Effector memory CD8-positive, alpha-beta T cell (primary cell): ENCODE results near the gene PPP2R2D.

Source experiments
- ATAC-seq: fragments of 150-1000 bp; cut with Tn5 transposase; replicated peaks from 2 replicates; pipeline ENCODE4 v1.10.0; 2021; ENCODE audit warnings: mild to moderate bottlenecking, moderate library complexity
- DNase-seq, 3 experiments: peaks; one replicate each; pipeline ENCODE4 v3.0.0; 2021
- H3K27ac Mint-ChIP-seq, 2 donors: one replicate each; pipeline ENCODE4 v1.8.0; 2022; ENCODE audit warnings: mild to moderate bottlenecking in 2 of 2, mixed read lengths in 2 of 2, moderate library complexity in 2 of 2
- H3K27me3 Mint-ChIP-seq, 2 donors: one replicate each; pipeline ENCODE4 v1.8.0; 2022; ENCODE audit warnings: mixed read lengths in 2 of 2
- H3K36me3 Mint-ChIP-seq: one replicate; pipeline ENCODE4 v1.8.0; 2022; ENCODE audit warnings: mild to moderate bottlenecking, moderate library complexity, mixed read lengths; ENCODE audit not compliant: insufficient read depth
- H3K4me1 Mint-ChIP-seq, 2 donors: one replicate each; pipeline ENCODE4 v1.8.0; 2022; ENCODE audit warnings: low read depth in 2 of 2, mixed read lengths in 2 of 2
- H3K4me3 Mint-ChIP-seq, 2 donors: one replicate each; pipeline ENCODE4 v1.8.0; 2022; ENCODE audit warnings: mild to moderate bottlenecking in 2 of 2, mixed read lengths in 2 of 2, moderate library complexity in 2 of 2
- H3K9me3 Mint-ChIP-seq, 2 donors: one replicate each; pipeline ENCODE4 v1.8.0; 2022; ENCODE audit warnings: mixed read lengths in 2 of 2

The PPP2R2D gene

DNA sequence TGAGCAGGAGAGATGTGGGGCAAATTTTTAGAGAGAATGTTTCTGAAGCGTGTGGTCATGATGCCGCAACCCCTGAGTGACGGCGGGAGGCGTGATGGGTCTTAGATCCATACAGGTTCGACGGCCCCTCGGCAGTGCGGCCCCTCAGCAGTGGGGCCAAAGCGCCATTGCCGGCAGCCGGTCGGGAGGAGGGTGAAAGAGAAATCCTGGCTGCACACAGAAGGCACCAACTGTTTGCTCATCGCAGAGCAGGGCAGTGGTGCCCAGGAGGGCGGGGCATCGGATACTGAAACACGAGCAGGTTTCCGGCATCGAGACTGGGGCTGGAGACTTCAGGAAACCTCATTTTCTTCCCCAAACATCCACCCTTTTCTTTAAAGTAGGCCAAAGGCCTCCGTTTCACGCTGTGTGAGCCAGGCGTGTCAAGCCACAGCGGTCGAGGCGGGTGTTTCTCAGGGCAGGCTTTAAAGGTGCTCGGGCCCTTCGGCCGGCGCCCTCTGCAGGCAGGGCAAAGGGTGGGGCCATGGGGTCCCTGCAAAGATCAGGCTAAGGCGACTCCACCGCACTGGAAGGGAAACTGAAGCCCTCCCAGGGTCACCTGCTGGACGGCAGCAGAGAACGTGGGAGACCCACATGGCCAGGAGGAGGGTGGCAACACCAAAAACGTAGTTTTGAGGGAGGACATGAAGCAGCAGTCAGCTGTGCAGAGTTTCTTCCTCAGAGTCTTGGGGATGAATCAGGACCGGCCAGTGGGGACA lies 42.0 kb upstream of the PPP2R2D start:
- Mint-ChIP-seq H3K9me3 (no peaks in the 10 kb centered on the region), H3K4me3 (no peak overlapping the region), H3K4me1 (peaks cover 0 to 5% of the 10 kb centered on the region in 2 donors), H3K27ac (no peak overlapping the region), H3K36me3 (no peaks in the 10 kb centered on the region), H3K27me3 (peaks cover 25 to 76% of the 10 kb centered on the region in 2 donors)
- ATAC-seq = no peak
- no peak for DNase-seq

DNA sequence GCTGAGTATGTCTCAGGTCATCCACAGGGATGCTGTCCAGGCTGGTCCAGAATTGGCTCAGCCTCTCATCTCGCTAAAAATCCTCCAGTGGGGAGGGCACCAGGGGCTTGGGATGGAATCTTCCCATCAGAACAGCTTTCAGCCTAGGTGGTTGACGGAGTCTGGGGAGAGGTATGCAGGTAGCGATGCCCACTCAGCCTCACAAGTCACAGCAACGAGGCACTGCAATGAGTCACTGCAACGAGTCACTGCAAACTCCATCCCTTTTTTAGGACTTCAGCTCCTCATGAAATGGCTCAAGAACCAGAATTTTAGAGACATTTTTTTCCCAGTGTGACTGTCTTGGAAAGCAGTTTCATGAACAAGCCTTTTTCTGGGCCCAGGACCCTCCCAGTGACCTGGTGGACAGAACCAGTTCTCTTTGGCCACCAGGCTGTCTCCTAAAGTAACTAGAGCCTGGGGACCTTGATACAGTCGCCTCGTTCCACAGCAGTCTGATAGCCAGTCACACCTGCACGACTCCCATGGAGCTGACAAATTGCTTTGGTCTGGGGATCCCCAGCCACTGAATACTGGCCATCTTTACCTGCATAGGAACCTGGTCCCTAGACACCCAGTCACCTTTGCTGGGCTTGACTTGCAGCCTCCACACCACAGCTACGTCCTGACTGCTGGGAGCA lies 41.3 kb upstream of the PPP2R2D start:
- Mint-ChIP-seq H3K4me3 (no peak overlapping the region), H3K36me3 (no peaks in the 10 kb centered on the region), H3K27ac (no peak overlapping the region), H3K27me3 (peaks cover 25 to 75% of the 10 kb centered on the region in 2 donors), H3K4me1 (peaks cover 0 to 5% of the 10 kb centered on the region in 2 donors), H3K9me3 (no peaks in the 10 kb centered on the region)
- ATAC-seq = no peak
- no peak for DNase-seq

DNA sequence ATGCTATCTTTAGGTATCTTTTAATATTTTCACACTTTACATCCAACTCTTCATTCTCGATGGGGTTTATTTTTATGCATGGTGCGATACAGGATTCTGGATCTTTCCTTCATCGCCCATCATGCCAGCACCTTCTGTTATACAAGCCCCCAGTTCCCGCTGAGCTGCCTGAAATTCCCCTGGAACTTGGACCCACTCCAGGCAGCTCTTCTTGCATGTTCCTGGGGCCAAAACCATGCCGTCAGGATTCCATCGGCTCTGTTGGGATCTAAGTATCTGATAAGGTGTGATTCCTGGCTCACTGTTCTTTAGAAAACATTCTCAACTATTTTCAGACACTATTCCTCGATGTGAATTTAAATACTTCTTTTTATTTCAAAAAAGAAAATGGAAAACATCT lies 40.5 kb upstream of the PPP2R2D start:
- H3K4me1 Mint-ChIP-seq = peaks cover 0 to 5% of the 10 kb centered on the region in 2 donors
- no peaks in the 10 kb centered on the region for H3K9me3 Mint-ChIP-seq
- DNase-seq (no peak), ATAC-seq (no peak)
- H3K27ac Mint-ChIP-seq = no peak overlapping the region
- H3K27me3 Mint-ChIP-seq = peaks cover 20 to 66% of the 10 kb centered on the region in 2 donors
- H3K4me3 Mint-ChIP-seq = no peak overlapping the region
- no peaks in the 10 kb centered on the region for H3K36me3 Mint-ChIP-seq

DNA sequence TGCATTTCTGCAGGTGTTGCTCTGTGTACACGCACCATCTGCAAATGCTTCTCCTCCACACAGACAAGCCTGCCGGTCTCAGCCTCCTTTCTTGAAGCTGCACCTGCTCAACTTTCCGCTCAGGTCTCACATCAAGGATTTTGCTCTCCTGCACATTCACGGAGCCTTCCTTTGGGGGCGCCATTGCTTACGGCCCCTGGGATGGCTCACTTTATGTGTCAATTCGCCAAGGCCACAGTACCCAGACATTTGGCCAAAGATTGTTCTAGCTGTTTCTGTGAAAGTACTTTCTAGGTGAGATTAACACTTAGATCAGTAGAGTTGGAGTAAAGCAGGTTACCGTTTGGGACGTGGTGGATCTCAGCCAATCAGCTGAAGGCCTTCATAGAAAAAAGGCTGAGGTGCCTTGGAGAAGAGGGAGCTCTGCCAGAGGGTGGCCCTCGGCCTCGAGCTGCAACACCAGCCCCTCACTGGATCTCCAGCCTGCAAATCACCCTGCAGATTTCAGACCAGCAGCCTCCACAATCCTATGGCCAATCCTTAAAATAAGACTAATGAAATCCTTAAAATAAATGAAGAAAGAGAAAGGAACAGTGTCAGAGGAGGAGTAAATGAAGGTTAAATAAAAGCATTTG lies 39.9 kb upstream of the PPP2R2D start:
- DNase-seq (no peak), ATAC-seq (no peak)
- Mint-ChIP-seq H3K27ac (no peak overlapping the region), H3K9me3 (no peaks in the 10 kb centered on the region), H3K36me3 (no peaks in the 10 kb centered on the region), H3K27me3 (peaks cover 15 to 60% of the 10 kb centered on the region in 2 donors), H3K4me1 (peaks cover 0 to 5% of the 10 kb centered on the region in 2 donors), H3K4me3 (no peak overlapping the region)

DNA sequence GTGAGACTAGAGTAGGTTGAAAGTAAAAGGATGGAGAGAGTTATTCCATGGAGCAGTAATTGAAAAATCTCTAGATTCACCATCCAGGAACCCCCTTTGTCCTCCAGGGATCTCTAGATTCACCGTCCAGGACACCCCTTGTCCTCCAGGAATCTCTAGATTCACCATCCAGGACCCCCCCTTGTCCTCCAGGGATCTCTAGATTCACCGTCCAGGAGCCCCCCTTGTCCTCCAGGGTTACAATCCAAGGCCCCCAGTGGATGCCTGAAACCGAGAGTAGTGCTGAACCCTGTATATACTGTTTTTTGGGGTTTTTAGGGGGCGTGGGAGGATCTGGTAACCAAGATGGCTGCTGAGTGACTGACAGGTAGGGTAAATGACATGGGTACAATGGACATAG lies 38.3 kb upstream of the PPP2R2D start:
- ATAC-seq (no peak), DNase-seq (no peak)
- H3K27me3 Mint-ChIP-seq = peaks cover 21 to 54% of the 10 kb centered on the region in 2 donors
- no peaks in the 10 kb centered on the region for H3K9me3 Mint-ChIP-seq
- no peaks in the 10 kb centered on the region for H3K36me3 Mint-ChIP-seq
- H3K4me3 Mint-ChIP-seq = no peak overlapping the region
- no peak overlapping the region for H3K27ac Mint-ChIP-seq
- peaks cover 0 to 5% of the 10 kb centered on the region in 2 donors for H3K4me1 Mint-ChIP-seq

DNA sequence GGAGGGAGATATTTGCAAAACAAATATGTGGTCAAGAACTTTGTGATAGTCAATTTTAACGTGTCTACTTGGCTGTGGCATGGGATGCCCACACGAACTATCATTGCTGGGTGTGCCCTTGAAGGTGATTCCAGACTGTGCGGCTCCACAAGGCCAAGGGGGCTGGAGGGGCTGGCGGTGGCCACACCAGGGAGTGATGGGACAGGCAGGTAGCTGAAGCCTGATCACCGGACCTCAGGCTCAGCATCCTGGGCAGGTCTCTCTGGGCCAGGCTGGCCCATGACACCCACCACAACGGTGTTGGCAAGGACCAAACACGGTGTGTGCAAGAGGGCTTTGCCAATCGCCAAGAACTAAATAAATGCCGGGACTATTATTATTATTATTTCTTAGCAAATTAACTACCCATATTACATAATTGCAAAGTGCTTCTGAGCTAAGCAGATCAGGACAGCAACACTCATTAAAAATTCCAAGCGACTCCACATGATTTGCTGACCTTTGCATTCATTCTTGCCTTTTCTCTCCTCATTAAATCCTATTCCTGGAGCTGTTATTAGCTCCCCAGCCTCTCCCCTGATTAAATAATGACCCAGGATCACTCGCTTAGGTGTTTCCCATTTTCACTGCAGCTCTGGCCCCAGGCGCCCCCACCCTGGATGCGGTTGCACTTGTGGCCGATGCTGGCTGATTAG lies 35.4 kb upstream of the PPP2R2D start:
- no peaks in the 10 kb centered on the region for H3K9me3 Mint-ChIP-seq
- DNase-seq (no peak), ATAC-seq (no peak)
- no peaks in the 10 kb centered on the region for H3K36me3 Mint-ChIP-seq
- H3K27ac Mint-ChIP-seq = no peak overlapping the region
- H3K27me3 Mint-ChIP-seq = peaks cover 27 to 47% of the 10 kb centered on the region in 2 donors
- H3K4me1 Mint-ChIP-seq = peaks cover 0 to 5% of the 10 kb centered on the region in 2 donors
- H3K4me3 Mint-ChIP-seq = no peak overlapping the region

DNA sequence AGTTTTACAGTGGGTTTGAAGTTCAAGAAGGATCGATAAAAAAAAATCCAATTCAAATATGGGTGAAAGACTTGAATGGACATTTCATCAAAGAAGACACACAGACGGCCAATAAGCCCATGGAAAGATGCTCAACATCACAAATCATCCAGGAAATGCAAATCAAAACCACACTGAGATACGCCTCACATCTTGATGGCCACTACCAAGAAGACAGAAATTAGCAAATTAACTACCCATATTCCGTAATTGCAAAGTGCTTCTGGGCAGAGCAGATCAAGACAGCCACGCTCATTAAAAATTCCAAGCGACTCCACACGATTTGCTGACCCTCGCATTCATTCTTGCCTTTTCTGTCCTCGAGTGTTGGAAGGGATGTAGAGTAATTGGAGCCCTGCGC lies 34.1 kb upstream of the PPP2R2D start:
- H3K36me3 Mint-ChIP-seq = no peaks in the 10 kb centered on the region
- H3K4me1 Mint-ChIP-seq = no peaks in the 10 kb centered on the region
- H3K4me3 Mint-ChIP-seq = no peak overlapping the region
- peaks cover 27 to 50% of the 10 kb centered on the region in 2 donors for H3K27me3 Mint-ChIP-seq
- H3K27ac Mint-ChIP-seq = no peak overlapping the region
- no peaks in the 10 kb centered on the region for H3K9me3 Mint-ChIP-seq
- ATAC-seq (no peak), DNase-seq (no peak)

DNA sequence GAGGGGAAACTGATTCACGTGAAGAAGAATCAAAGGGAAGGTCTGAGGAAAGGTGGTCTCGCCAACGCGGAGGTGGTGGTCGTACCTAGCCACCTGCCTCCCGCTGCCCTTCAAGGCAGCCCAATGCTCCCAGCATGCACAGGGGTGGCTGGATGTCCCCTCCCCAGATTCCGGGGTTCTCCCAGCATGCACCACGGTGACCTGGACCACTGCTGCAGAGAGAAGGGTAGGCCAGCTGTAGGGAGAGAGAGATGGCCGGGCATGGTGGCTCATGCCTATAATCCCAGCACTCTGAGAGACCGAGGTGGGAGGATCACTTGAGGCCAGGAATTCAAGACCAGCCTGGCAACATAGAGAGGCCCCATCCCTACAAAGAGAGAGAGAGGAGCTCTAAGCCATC lies 32.4 kb upstream of the PPP2R2D start:
- no peak for ATAC-seq
- no peaks in the 10 kb centered on the region for H3K9me3 Mint-ChIP-seq

DNA sequence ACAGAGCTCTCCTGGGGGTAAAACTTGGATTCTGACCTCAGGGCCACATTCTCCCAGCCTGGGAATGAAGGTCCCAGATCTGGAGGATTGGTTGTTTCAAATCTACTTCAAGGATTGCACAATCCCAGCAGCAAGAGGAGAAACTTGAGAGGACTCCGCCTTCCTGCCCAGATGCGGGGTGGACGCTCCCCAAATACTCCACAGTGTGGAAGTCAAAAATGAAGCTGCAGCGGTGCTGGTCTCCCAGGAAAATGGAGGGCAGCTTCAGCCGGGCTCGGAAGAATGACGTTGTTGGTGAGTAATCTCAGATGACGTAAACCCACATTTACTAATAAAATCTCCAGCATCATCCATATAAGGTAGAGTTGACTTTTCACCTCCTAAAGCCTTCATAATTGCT lies 31.5 kb upstream of the PPP2R2D start:
- peaks cover 24 to 63% of the 10 kb centered on the region in 2 donors for H3K27me3 Mint-ChIP-seq
- H3K36me3 Mint-ChIP-seq = no peaks in the 10 kb centered on the region
- no peaks in the 10 kb centered on the region for H3K4me1 Mint-ChIP-seq
- ATAC-seq = no peak
- no peak overlapping the region for H3K4me3 Mint-ChIP-seq
- DNase-seq = no peak
- no peak overlapping the region for H3K27ac Mint-ChIP-seq
- no peaks in the 10 kb centered on the region for H3K9me3 Mint-ChIP-seq

More for the DNA sequence above, 32.4 kb upstream of the PPP2R2D start:
- Mint-ChIP-seq H3K36me3 (no peaks in the 10 kb centered on the region), H3K4me1 (no peaks in the 10 kb centered on the region), H3K27ac (no peak overlapping the region), H3K27me3 (peaks cover 16 to 54% of the 10 kb centered on the region in 2 donors), H3K4me3 (no peak overlapping the region)
- DNase-seq = no peak

DNA sequence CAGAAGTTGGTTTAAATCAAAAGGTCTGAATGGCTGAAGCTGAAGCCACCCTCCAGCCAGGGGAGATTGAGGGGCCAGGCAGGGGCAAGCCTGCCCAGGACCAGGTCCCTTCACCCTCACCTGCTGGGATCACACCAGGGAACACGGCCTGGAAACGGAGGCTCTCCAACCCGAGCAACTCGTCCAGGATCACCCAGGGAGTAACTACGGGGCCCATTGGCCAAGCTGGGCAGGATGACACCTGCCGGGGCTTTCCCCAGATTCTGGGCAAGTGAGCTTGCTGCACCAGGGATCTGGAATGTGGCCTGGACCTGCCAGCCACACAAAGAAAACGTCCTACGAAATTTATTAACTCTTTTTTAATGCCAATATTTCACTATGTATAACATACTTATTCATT lies 30.4 kb upstream of the PPP2R2D start:
- H3K9me3 Mint-ChIP-seq = no peaks in the 10 kb centered on the region
- peaks cover 30 to 70% of the 10 kb centered on the region in 2 donors for H3K27me3 Mint-ChIP-seq
- H3K36me3 Mint-ChIP-seq = no peaks in the 10 kb centered on the region
- DNase-seq = no peak
- H3K4me3 Mint-ChIP-seq = no peak overlapping the region
- H3K27ac Mint-ChIP-seq = no peak overlapping the region
- no peak for ATAC-seq
- H3K4me1 Mint-ChIP-seq = peaks cover 0 to 5% of the 10 kb centered on the region in 2 donors

DNA sequence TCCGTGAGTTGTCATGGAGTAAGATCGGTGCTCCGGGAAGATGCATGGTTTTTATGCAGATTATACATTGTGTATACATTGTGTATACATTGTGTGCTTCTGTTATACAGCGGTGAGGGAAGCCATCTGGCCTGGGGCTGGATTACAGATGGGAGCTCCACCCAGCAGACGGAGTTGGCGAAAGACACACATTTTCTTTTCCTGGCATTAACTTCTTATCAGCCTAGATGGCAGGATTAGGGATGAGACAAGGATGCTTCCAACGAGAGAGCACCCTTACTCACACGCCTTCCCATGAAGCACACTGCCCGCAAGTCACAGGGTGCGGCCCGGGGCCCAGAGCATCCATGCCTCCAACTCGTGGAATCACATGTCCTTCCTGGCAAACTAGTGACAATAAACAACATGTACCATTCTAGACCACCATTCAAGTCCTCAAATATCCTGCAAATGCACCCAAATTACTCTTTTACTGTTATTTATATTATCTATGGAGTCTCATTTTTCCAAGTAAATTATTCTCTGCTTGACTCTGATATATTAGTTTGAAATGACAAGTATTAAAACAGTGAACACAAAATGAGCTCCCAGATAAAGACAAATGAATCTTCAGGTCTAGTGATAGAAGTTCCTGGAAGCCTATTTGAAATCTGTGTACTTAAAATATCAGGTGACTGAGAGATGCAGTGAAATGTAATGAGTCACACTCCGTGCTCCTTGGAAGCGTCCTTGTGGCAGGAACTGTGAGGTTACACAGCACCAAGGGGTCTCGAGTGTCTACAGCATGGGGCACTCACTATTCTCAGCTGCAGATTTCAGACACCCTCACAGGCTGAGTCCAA lies 29.8 kb upstream of the PPP2R2D start:
- no peak for DNase-seq
- no peak for ATAC-seq
- Mint-ChIP-seq H3K27ac (no peak overlapping the region), H3K4me3 (no peak overlapping the region), H3K36me3 (no peaks in the 10 kb centered on the region), H3K27me3 (peaks cover 33 to 70% of the 10 kb centered on the region in 2 donors), H3K9me3 (no peaks in the 10 kb centered on the region), H3K4me1 (peaks cover 0 to 5% of the 10 kb centered on the region in 2 donors)

DNA sequence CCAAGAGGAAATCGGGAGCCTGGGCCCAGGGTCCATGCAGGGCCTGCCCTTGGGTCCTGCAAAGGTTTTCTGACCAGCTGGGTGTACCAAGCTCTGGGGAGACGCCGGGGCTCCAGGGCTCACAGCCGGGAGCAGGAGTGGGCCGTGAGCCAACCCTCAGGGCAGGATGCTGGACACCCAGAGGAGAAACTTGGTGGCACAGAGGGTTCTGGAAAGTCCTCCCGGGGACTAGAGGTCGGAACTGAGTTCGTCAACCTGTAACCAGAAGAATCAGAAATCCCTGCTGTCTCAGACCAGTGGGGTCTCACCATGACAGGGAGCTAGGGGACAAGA lies 29.2 kb upstream of the PPP2R2D start:
- Mint-ChIP-seq H3K9me3 (no peaks in the 10 kb centered on the region), H3K4me1 (peaks cover 0 to 6% of the 10 kb centered on the region in 2 donors), H3K27ac (no peak overlapping the region), H3K36me3 (no peaks in the 10 kb centered on the region), H3K4me3 (no peak overlapping the region), H3K27me3 (peaks cover 33 to 70% of the 10 kb centered on the region in 2 donors)
- DNase-seq = no peak
- ATAC-seq = no peak
